Retinal pigment epithelial cell (primary cell): ENCODE measurements around the gene CASP5.
A peak's percentile ranks its signal among the peaks of the same experiment; 100 is the strongest.

Source experiments
- DNase-seq: peaks from one replicate; pipeline ENCODE4 v3.0.0-alpha.2; 2010; ENCODE audit warnings: low read depth
- H3K4me3 ChIP-seq: 2 replicates; pipeline ENCODE4 v1.5.1; 2011; ENCODE audit warnings: mild to moderate bottlenecking, low read length, control low read depth, moderate library complexity
- CTCF ChIP-seq: conservative IDR thresholded peaks from 2 replicates; pipeline ENCODE4 v1.5.1; 2011; ENCODE audit warnings: low read depth, low read length, control low read depth, inconsistent platforms

Gene CASP5

GRCh38 chr11:104967534-104968354, 55.2 kb downstream of the CASP5 start:
- no peak for TF ChIP-seq CTCF
- H3K4me3 ChIP-seq, result peak overlapping the region; percentile 55
- DNase-seq, result no peak

GRCh38 chr11:104965735-104966134, 57.2 kb downstream of the CASP5 start:
- no peak for TF ChIP-seq CTCF
- H3K4me3 ChIP-seq, result no peak overlapping the region
- no peak for DNase-seq

- TF ChIP-seq CTCF, result no peak
These were observed 58.7 kb downstream of the CASP5 start for GRCh38 chr11:104964247-104964646.

GRCh38 chr11:104962852-104963251, 60.1 kb downstream of the CASP5 start:
- no peak overlapping the region for H3K4me3 ChIP-seq
- TF ChIP-seq CTCF, result no peak
- no peak for DNase-seq

More at GRCh38 chr11:104964247-104964646, 58.7 kb downstream of the CASP5 start:
- no peak for DNase-seq
- H3K4me3 ChIP-seq, result no peak overlapping the region

GRCh38 chr11:104957280-104957679, 65.7 kb downstream of the CASP5 start:
- no peak for TF ChIP-seq CTCF
- DNase-seq, result no peak
- no peak overlapping the region for H3K4me3 ChIP-seq

GRCh38 chr11:104956528-104956927, 66.4 kb downstream of the CASP5 start:
- TF ChIP-seq CTCF, result no peak
- no peak for DNase-seq
- H3K4me3 ChIP-seq, result no peak overlapping the region

GRCh38 chr11:104946907-104947306, 76.1 kb downstream of the CASP5 start:
- H3K4me3 ChIP-seq, result no peak overlapping the region
- TF ChIP-seq CTCF, result peak; percentile 43
- no peak for DNase-seq
